Gastroesophageal sphincter (tissue), 3 donors: ENCODE data around the gene CALHM1.

Experiments
- CTCF ChIP-seq, 4 experiments: fragments of 200-600 bp in 2 of 4; fragments of 450-650 bp in 2 of 4; sonication (generic) in 1 of 4; IDR thresholded peaks; one replicate each; pipeline ENCODE4 v1.5.1; 2017 to 2019; ENCODE audit warnings: antibody characterized with exemption in 4 of 4, mild to moderate bottlenecking in 2 of 4, moderate library complexity in 2 of 4
- EP300 ChIP-seq: sonication (generic); formaldehyde crosslinking; IDR thresholded peaks from one replicate; pipeline ENCODE4 v1.6.1; 2017; ENCODE audit warnings: antibody characterized with exemption, mild to moderate bottlenecking

GRCh38 chr10:103504181-103504783 is 45.6 kb upstream of the CALHM1 start:
- TF ChIP-seq CTCF (IDR thresholded peaks at IDR 0.05) (no peak), EP300 (no peak)
